ENCODE results near the gene ANKRD44.

ANKRD44 gene

DNA sequence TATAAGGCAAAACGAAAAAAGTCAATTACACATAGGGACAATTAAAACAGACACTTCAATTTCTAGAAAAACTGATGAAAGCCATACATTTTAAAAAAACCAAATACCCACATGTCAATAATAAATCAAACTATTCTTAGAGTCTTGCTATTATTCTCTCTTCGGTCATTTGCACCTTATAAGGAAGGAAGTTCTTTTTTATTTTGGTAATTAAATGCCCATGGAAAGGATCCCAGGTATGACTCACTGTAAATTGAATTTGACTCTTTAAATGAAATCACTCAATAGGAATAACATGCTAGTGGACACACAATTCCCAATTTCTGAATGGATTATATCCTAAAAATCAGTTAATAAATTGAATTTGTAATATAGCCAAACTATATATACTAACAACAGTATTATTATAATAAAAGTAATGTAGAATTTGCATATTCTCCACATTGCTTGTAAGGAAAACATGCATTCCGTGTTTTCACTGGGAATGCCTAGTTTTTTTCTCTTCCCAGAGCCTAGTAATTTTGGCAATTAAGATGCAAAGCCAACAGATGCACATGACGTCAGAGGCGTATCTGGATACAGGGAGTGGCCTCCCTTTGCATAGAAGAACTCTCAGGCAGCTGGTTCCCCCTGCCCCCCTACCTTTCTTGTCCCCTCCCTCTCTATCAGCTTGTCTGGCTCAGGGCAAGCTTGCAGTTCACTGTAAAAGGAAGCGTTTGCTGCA, 230.6 kb downstream of the ANKRD44 start:
- in situ Hi-C loops (cut with HindIII; ENCODE audit: low pct_ligation_motif_present, low sequenced_read_pairs), result no loop called here
- no peak for TF ChIP-seq CTCF (IDR thresholded peaks at IDR 0.05; ENCODE audit: low read depth, low read length, missing control alignments)
- H3K27me3 ChIP-seq (replicated peaks), result no peaks in the 10 kb centered on the region
- no peak for DNase-seq
- no peak overlapping the region for H3K4me3 ChIP-seq (ENCODE audit: low read depth, low read length)
- no peaks in the 10 kb centered on the region for H3K36me3 ChIP-seq (replicated peaks)
- H3K27ac ChIP-seq, result no peak overlapping the region

DNA sequence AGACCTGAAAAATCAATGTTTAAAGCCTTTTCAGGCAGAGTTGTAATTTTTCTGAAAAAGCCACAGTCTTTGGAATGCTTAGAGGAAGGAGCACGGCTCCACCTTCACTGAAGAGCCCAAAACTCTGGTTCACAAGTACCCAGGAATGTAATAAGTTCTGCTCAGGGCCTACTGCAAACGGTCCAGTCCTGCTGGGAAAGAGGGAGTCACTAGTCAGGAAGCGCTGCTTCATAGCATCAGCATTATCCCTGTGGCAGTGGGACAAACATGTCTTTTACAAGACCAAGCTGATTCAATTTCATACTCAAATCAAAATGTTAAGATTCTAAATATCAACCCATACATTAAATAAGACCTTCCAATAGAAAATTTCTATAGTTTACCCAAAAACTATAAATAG, 231.2 kb downstream of the ANKRD44 start:
- Histone ChIP-seq H3K27ac (no peak overlapping the region), H3K36me3 (replicated peaks) (no peaks in the 10 kb centered on the region)

DNA sequence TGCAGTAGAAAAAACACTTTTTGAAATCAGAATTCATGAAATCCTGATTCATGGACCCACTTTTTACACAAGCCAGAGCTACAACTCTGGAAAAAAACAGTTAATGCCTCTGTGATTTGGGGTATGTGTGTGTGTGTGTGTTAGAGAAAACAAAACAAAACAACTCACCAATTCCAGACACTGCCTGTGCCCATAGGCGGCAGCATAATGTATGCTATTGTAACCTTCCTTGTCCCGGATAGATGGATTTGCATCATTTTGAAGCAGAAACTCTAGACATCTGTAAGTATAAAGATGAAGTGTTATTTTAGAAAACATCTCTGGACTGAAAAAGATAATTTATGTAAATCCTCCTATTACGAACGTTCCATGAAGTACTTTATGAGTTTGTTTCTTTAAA, 232.0 kb downstream of the ANKRD44 start:
- in situ Hi-C loops (cut with HindIII; ENCODE audit: low pct_ligation_motif_present, low sequenced_read_pairs), result no loop called here
- Histone ChIP-seq H3K27ac (no peak overlapping the region), H3K27me3 (replicated peaks) (no peaks in the 10 kb centered on the region), H3K36me3 (replicated peaks) (no peaks in the 10 kb centered on the region), H3K4me3 (ENCODE audit: low read depth, low read length) (no peak overlapping the region)
- TF ChIP-seq CTCF (IDR thresholded peaks at IDR 0.05; ENCODE audit: low read depth, low read length, missing control alignments), result peak; percentile 42
- no peak for DNase-seq

More for the DNA sequence above, 231.2 kb downstream of the ANKRD44 start:
- Histone ChIP-seq H3K27me3 (replicated peaks) (no peaks in the 10 kb centered on the region), H3K4me3 (ENCODE audit: low read depth, low read length) (no peak overlapping the region)
- DNase-seq, result no peak
- in situ Hi-C loops (cut with HindIII; ENCODE audit: low pct_ligation_motif_present, low sequenced_read_pairs), result no loop called here
- no peak for TF ChIP-seq CTCF (IDR thresholded peaks at IDR 0.05; ENCODE audit: low read depth, low read length, missing control alignments)

- DNase-seq, result no peak
- no peak for TF ChIP-seq CTCF (IDR thresholded peaks at IDR 0.05; ENCODE audit: low read depth, low read length, missing control alignments)
- Histone ChIP-seq H3K27me3 (replicated peaks) (no peaks in the 10 kb centered on the region), H3K4me3 (ENCODE audit: low read depth, low read length) (no peak overlapping the region), H3K36me3 (replicated peaks) (no peaks in the 10 kb centered on the region), H3K27ac (no peak overlapping the region)
- in situ Hi-C loops (cut with HindIII; ENCODE audit: low pct_ligation_motif_present, low sequenced_read_pairs), result no loop called here
Measured at GRCh38 chr2:197077336-197077735, 233.2 kb downstream of the ANKRD44 start.

DNA sequence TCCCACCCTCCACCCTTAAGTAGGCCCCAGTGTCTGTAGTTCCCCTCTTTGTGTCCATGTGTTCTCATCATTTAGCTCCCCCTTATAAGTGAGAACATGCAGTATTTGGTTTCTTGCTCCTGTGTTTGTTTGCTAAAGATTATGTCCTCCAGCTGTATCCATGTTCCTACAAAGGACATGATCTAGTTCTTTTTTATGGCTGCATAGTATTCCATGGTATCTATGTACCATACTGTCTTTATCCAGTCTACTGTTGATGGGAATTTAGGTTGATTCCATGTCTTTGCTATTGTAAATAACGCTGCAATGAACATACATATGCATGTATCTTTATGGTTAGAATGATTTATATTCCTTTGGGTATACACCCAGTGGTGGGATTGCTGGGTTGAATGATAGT, 233.9 kb downstream of the ANKRD44 start:
- Histone ChIP-seq H3K27me3 (replicated peaks) (no peaks in the 10 kb centered on the region), H3K36me3 (replicated peaks) (no peaks in the 10 kb centered on the region), H3K27ac (no peak overlapping the region), H3K4me3 (ENCODE audit: low read depth, low read length) (no peak overlapping the region)
- DNase-seq, result no peak
- in situ Hi-C loops (cut with HindIII; ENCODE audit: low pct_ligation_motif_present, low sequenced_read_pairs), result no loop called here
- no peak for TF ChIP-seq CTCF (IDR thresholded peaks at IDR 0.05; ENCODE audit: low read depth, low read length, missing control alignments)

Measured in brain microvascular endothelial cell (primary cell).